Measurements from ENCODE around the gene NACC1. TPM values are rescaled to one million over a fixed set of nuclear protein-coding genes. Genes with fewer than 3 reads are reported as not detected.

The NACC1 gene
- total RNA-seq: 10 to 100 TPM; 82.2 to 96.0 TPM

GRCh38 chr19:13117772-13118423, at the start of gene NACC1:
Gene NACC1, plus strand, starts transcription at chr19:13118264. Its CDS starts 16,944 bp downstream, at chr19:13135208.
- peak; percentile 88 for ATAC-seq
- Mint-ChIP-seq H3K27me3 (no peaks in the 10 kb centered on the region), H3K4me3 (peak within 1 kb of the TSS; percentile 93), H3K9me3 (ENCODE audit: low read depth) (no peaks in the 10 kb centered on the region), H3K27ac (peak within 1 kb of the TSS; percentile 96), H3K36me3 (peaks cover 1% of the 10 kb centered on the region), H3K4me1 (peaks cover 56% of the 10 kb centered on the region)
- peak; percentile 93 for DNase-seq
- CTCF ChIA-PET: interaction anchor here (0.8 to 3.7 kb wide), 9 partner anchors 12 to 153 kb away, joined by 3 to 32 read pairs (median 5); partner anchors contain the start of genes IER2 and STX10

GRCh38 chr19:13069415-13070359, 48.4 kb upstream of the NACC1 start:
- no peaks in the 10 kb centered on the region for H3K9me3 Mint-ChIP-seq (ENCODE audit: low read depth)
- no peak overlapping the region for H3K27ac Mint-ChIP-seq
- no peaks in the 10 kb centered on the region for H3K27me3 Mint-ChIP-seq
- CTCF ChIA-PET: interaction anchor here (1.3 to 5.5 kb wide), 3 partner anchors 8 to 105 kb away, joined by 3 to 34 read pairs (median 9); no protein-coding TSS in a partner anchor
- DNase-seq: no peak
- H3K36me3 Mint-ChIP-seq: no peaks in the 10 kb centered on the region
- no peak for ATAC-seq
- no peaks in the 10 kb centered on the region for H3K4me1 Mint-ChIP-seq
- H3K4me3 Mint-ChIP-seq: no peak overlapping the region

- Mint-ChIP-seq H3K4me1 (no peaks in the 10 kb centered on the region), H3K36me3 (no peaks in the 10 kb centered on the region), H3K9me3 (ENCODE audit: low read depth) (no peaks in the 10 kb centered on the region), H3K27me3 (no peaks in the 10 kb centered on the region), H3K4me3 (no peak overlapping the region), H3K27ac (no peak overlapping the region)
- DNase-seq: no peak
- no peak for ATAC-seq
- CTCF ChIA-PET: interaction anchor here (1.3 to 5.5 kb wide), 3 partner anchors 9 to 106 kb away, joined by 3 to 34 read pairs (median 9); no protein-coding TSS in a partner anchor
These were observed 47.5 kb upstream of the NACC1 start for GRCh38 chr19:13070425-13071140.

GRCh38 chr19:13071444-13072187, 46.4 kb upstream of the NACC1 start:
- ATAC-seq: no peak
- CTCF ChIA-PET: interaction anchor here (0.8 to 5.5 kb wide), 4 partner anchors 10 to 107 kb away, joined by 3 to 34 read pairs (median 6); no protein-coding TSS in a partner anchor
- Mint-ChIP-seq H3K36me3 (no peaks in the 10 kb centered on the region), H3K27me3 (no peaks in the 10 kb centered on the region), H3K4me1 (no peaks in the 10 kb centered on the region), H3K4me3 (no peak overlapping the region), H3K27ac (no peak overlapping the region), H3K9me3 (ENCODE audit: low read depth) (no peaks in the 10 kb centered on the region)
- DNase-seq: no peak

DNA sequence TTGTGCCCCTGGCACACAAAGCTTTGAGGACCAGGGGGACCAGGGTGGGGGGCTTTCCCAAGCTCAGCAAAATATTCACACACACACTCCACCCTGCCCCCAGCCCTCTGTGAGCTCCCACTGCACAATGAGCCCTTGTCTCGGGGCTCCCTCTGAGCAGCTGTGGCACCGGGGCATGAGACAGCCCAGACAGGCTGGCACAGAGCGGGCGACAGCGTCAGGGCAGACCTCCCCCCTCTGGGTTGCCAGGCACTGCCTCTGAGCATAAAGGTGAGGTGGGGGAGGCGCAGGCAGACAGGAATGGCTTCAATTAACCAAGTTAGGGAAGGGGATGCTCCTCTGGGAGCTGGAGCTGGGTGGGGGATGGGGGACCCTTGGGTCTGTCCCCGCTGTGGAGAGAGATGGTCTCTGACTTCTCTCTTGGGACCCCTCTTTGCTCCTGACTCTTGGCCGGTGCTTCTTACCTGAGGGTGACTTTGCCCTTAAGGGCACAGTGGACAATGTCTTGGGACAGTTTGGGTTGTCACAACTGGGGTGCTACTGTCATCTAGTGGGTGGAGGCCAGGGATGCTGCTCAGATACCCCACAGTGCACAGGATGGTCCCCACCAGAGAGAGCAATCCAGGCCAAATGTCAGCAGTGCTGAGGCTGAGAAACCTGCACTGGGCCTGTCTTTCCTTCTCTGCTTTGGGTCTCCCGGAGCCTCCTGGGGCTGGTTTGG, 45.7 kb upstream of the NACC1 start:
- Mint-ChIP-seq H3K27ac (no peak overlapping the region), H3K4me1 (no peaks in the 10 kb centered on the region), H3K9me3 (ENCODE audit: low read depth) (no peaks in the 10 kb centered on the region), H3K27me3 (no peaks in the 10 kb centered on the region), H3K36me3 (no peaks in the 10 kb centered on the region), H3K4me3 (no peak overlapping the region)
- ATAC-seq (no peak), DNase-seq (no peak)
- CTCF ChIA-PET: interaction anchor here (0.8 to 5.5 kb wide), 3 partner anchors 11 to 107 kb away, joined by 3 to 34 read pairs (median 4); no protein-coding TSS in a partner anchor

GRCh38 chr19:13073263-13073662, 44.8 kb upstream of the NACC1 start:
- no peak overlapping the region for H3K27ac Mint-ChIP-seq
- CTCF ChIA-PET: interaction anchor here (1.6 to 5.5 kb wide), 3 partner anchors 12 to 40 kb away, joined by 5 to 34 read pairs (median 5); no protein-coding TSS in a partner anchor
- no peak for ATAC-seq

DNA sequence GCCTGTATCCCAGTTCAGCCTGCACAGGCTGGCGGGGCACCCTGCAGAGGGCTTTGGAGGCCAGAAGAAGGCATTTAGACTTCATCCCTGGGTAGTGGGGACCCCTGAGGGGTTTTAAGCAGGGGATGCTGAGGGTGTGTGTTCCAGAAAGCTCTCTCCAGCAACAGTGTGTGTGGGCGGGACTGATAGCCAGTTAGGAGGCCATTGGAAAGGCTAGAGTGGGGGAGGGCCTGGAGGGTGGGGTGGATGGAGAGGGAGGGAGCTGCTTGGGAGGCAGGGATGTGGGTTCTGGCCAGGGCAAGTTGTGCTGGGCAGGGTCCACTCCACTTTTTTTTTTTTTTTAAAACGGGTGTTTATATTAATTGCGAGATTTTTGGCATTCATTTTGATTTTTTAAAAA, 43.7 kb upstream of the NACC1 start:
- no peak for DNase-seq
- Mint-ChIP-seq H3K4me3 (no peak overlapping the region), H3K4me1 (no peaks in the 10 kb centered on the region), H3K9me3 (ENCODE audit: low read depth) (no peaks in the 10 kb centered on the region), H3K27ac (no peak overlapping the region), H3K36me3 (no peaks in the 10 kb centered on the region), H3K27me3 (no peaks in the 10 kb centered on the region)
- CTCF ChIA-PET: interaction anchor here (0.6 to 5.5 kb wide), 4 partner anchors 13 to 188 kb away, joined by 4 to 34 read pairs (median 5); no protein-coding TSS in a partner anchor
- no peak for ATAC-seq

More at GRCh38 chr19:13073263-13073662, 44.8 kb upstream of the NACC1 start:
- H3K36me3 Mint-ChIP-seq: no peaks in the 10 kb centered on the region
- no peak for DNase-seq
- H3K4me3 Mint-ChIP-seq: no peak overlapping the region
- H3K4me1 Mint-ChIP-seq: no peaks in the 10 kb centered on the region
- no peaks in the 10 kb centered on the region for H3K27me3 Mint-ChIP-seq
- H3K9me3 Mint-ChIP-seq (ENCODE audit: low read depth): no peaks in the 10 kb centered on the region

GRCh38 chr19:13076320-13076719, 41.7 kb upstream of the NACC1 start:
- ATAC-seq: no peak
- no peaks in the 10 kb centered on the region for H3K27me3 Mint-ChIP-seq
- no peaks in the 10 kb centered on the region for H3K4me1 Mint-ChIP-seq
- H3K27ac Mint-ChIP-seq: no peak overlapping the region
- CTCF ChIA-PET: interaction anchor here (4.3 kb wide), 1 partner anchor 15 kb away, joined by 20 read pairs; no protein-coding TSS in a partner anchor
- H3K9me3 Mint-ChIP-seq (ENCODE audit: low read depth): no peaks in the 10 kb centered on the region
- no peak for DNase-seq
- H3K36me3 Mint-ChIP-seq: no peaks in the 10 kb centered on the region
- no peak overlapping the region for H3K4me3 Mint-ChIP-seq

- H3K36me3 Mint-ChIP-seq: no peaks in the 10 kb centered on the region
- CTCF ChIA-PET: interaction anchor here (4.3 kb wide), 1 partner anchor 16 kb away, joined by 20 read pairs; no protein-coding TSS in a partner anchor
- no peak overlapping the region for H3K4me3 Mint-ChIP-seq
- H3K27me3 Mint-ChIP-seq: no peaks in the 10 kb centered on the region
- H3K4me1 Mint-ChIP-seq: no peaks in the 10 kb centered on the region
- DNase-seq: no peak
- no peak for ATAC-seq
- H3K9me3 Mint-ChIP-seq (ENCODE audit: low read depth): no peaks in the 10 kb centered on the region
- H3K27ac Mint-ChIP-seq: no peak overlapping the region
These were observed 41.3 kb upstream of the NACC1 start for GRCh38 chr19:13076787-13077186.

GRCh38 chr19:13077240-13077639, 40.8 kb upstream of the NACC1 start:
- H3K9me3 Mint-ChIP-seq (ENCODE audit: low read depth): no peaks in the 10 kb centered on the region
- CTCF ChIA-PET: interaction anchor here (0.6 to 4.3 kb wide), 3 partner anchors 16 to 187 kb away, joined by 3 to 20 read pairs (median 5); no protein-coding TSS in a partner anchor
- DNase-seq (no peak), ATAC-seq (no peak)
- H3K27ac Mint-ChIP-seq: no peak overlapping the region
- no peaks in the 10 kb centered on the region for H3K4me1 Mint-ChIP-seq
- H3K27me3 Mint-ChIP-seq: no peaks in the 10 kb centered on the region
- H3K4me3 Mint-ChIP-seq: no peak overlapping the region
- H3K36me3 Mint-ChIP-seq: no peaks in the 10 kb centered on the region

GRCh38 chr19:13078381-13078780, 39.7 kb upstream of the NACC1 start:
- Mint-ChIP-seq H3K9me3 (ENCODE audit: low read depth) (no peaks in the 10 kb centered on the region), H3K36me3 (no peaks in the 10 kb centered on the region), H3K4me3 (no peak overlapping the region), H3K27ac (no peak overlapping the region), H3K27me3 (no peaks in the 10 kb centered on the region), H3K4me1 (no peaks in the 10 kb centered on the region)
- no peak for DNase-seq
- CTCF ChIA-PET: interaction anchor here (1.1 to 4.3 kb wide), 3 partner anchors 17 to 101 kb away, joined by 4 to 20 read pairs (median 5); no protein-coding TSS in a partner anchor
- ATAC-seq: no peak

All from activated CD8-positive, alpha-beta memory T cell treated with anti-CD3 and anti-CD28 coated beads, Interleukin-2, amount 10 ng/mL, durations not matched to agents 7 days and 5 days (primary cell).